ENCODE data around the gene ANKEF1.

The ANKEF1 gene

DNA sequence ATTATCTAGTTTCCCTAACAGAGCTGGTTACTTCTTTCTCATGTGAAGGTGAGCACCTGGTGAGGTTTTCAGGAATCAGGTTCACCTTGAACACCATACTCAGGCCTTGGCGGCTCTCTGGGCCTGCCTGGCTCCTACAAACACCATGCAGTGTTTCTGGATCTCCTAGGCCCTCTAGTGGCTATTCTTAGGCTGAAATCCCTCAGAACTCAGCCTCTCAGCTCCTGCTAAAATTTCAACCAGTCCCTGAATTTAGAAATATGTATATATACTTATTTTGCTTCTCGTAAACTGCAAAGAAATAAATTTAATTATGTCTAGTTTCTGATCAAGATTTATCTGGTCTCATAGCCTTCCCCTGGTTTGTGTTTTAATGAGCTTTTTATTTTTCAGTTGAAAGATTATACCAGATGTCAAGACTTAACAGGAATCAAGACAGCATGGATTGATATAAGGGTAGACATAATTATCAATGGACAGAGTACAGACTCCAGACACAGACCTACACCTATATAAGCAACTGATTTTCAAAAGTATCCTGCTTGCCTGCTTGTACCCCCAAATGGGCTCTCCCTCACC is 55.9 kb downstream of the ANKEF1 start:
- DNase-seq: no peak

- peak; percentile 67 for DNase-seq
Observed at GRCh38 chr20:10093087-10093591, 58.4 kb downstream of the ANKEF1 start.

- no peak for DNase-seq
Observed at GRCh38 chr20:10094566-10095173, 59.9 kb downstream of the ANKEF1 start.

- no peak for DNase-seq
Observed at GRCh38 chr20:10096790-10097189, 62.0 kb downstream of the ANKEF1 start.

GRCh38 chr20:10105046-10105445 is 70.3 kb downstream of the ANKEF1 start:
- no peak for DNase-seq

Measured in T1000 (cell line).